ENCODE data around the gene ZSCAN22.

Gene ZSCAN22

GRCh38 chr19:58355908-58356765 lies 29.3 kb downstream of the ZSCAN22 start:
- Histone ChIP-seq H3K27me3 (no peaks in the 10 kb centered on the region), H3K36me3 (peaks cover 2% of the 10 kb centered on the region; the same call in 1 of the 2 replicates), H3K9me3 (no peaks in the 10 kb centered on the region), H3K4me1 (no peaks in the 10 kb centered on the region), H3K4me3 (ENCODE audit: low read depth, low read length) (no peak overlapping the region)
- DNase-seq = no peak
- TF ChIP-seq, protein P1, sequence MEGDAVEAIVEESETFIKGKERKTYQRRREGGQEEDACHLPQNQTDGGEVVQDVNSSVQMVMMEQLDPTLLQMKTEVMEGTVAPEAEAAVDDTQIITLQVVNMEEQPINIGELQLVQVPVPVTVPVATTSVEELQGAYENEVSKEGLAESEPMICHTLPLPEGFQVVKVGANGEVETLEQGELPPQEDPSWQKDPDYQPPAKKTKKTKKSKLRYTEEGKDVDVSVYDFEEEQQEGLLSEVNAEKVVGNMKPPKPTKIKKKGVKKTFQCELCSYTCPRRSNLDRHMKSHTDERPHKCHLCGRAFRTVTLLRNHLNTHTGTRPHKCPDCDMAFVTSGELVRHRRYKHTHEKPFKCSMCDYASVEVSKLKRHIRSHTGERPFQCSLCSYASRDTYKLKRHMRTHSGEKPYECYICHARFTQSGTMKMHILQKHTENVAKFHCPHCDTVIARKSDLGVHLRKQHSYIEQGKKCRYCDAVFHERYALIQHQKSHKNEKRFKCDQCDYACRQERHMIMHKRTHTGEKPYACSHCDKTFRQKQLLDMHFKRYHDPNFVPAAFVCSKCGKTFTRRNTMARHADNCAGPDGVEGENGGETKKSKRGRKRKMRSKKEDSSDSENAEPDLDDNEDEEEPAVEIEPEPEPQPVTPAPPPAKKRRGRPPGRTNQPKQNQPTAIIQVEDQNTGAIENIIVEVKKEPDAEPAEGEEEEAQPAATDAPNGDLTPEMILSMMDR (IDR thresholded peaks at IDR 0.05; ENCODE audit: low read depth, low read length) = no peak

- no peaks in the 10 kb centered on the region for H3K36me3 ChIP-seq
- TF ChIP-seq, protein P1 (IDR thresholded peaks at IDR 0.05; ENCODE audit: low read depth, low read length) = no peak
- no peaks in the 10 kb centered on the region for H3K27me3 ChIP-seq
- no peak overlapping the region for H3K4me3 ChIP-seq (ENCODE audit: low read depth, low read length)
- no peaks in the 10 kb centered on the region for H3K4me1 ChIP-seq
- H3K9me3 ChIP-seq = no peaks in the 10 kb centered on the region
- no peak for DNase-seq
Observed at GRCh38 chr19:58356766-58357480, 30.1 kb downstream of the ZSCAN22 start.

GRCh38 chr19:58357481-58358145 lies 30.8 kb downstream of the ZSCAN22 start:
- Histone ChIP-seq H3K9me3 (no peaks in the 10 kb centered on the region), H3K4me3 (ENCODE audit: low read depth, low read length) (no peak overlapping the region), H3K27me3 (no peaks in the 10 kb centered on the region), H3K36me3 (no peaks in the 10 kb centered on the region), H3K4me1 (no peaks in the 10 kb centered on the region)
- no peak for DNase-seq
- TF ChIP-seq, protein P1 (IDR thresholded peaks at IDR 0.05; ENCODE audit: low read depth, low read length) = no peak

- peak overlapping the region; percentile 91 for H3K4me3 ChIP-seq (ENCODE audit: low read depth, low read length)
- DNase-seq = peak; percentile 56
- TF ChIP-seq, protein P1 (IDR thresholded peaks at IDR 0.05; ENCODE audit: low read depth, low read length) = no peak
- H3K36me3 ChIP-seq = no peaks in the 10 kb centered on the region
- H3K9me3 ChIP-seq = no peaks in the 10 kb centered on the region
- H3K4me1 ChIP-seq = no peaks in the 10 kb centered on the region
- H3K27me3 ChIP-seq = no peaks in the 10 kb centered on the region
Observed at GRCh38 chr19:58361900-58362271, 35.1 kb downstream of the ZSCAN22 start.

DNA sequence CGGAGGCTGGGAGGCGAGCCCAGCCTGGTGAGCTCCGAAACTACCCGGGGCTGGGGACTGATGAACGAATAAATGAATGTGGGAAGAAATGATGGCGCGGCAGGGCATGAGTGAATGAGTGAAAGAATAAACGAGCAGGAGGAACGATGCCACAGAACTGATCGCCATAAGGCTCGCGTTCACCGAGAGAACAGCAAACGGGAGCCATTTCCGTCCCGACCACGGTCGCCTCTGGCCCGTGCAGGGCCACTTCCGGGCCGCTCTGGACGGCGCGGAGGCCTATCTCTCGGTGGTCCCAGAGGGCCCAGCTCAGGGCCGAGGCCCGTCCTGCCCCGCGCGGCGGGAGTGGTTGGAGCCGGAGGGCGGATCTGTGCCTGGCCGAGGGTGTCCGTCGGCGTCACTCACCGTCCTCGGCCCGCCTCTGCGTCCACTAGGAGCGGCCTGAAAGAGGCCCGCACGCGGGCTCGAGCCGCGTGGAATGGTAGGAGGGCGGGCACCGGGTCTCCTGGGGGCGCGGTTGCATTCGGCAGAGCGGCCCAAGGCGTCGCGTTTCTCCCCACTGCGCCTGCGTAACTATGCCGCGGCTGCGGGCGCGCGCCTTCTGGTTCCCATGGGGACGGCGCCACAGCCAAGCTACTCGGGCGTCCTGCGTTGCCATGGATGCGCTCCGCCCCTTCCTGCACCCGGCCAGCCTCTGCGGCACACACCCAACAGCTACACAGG lies 35.6 kb downstream of the ZSCAN22 start, which contains the start of gene ZNF497:
Gene ZNF497 (minus strand): TSS at position 480 of the 723 bp plus-strand sequence. CDS start 5,116 bp downstream, outside the sequence.
- H3K4me3 ChIP-seq (ENCODE audit: low read depth, low read length) = peak within 1 kb of the TSS; percentile 91
- no peaks in the 10 kb centered on the region for H3K36me3 ChIP-seq
- H3K9me3 ChIP-seq = no peaks in the 10 kb centered on the region
- H3K27me3 ChIP-seq = no peaks in the 10 kb centered on the region
- DNase-seq = peak; percentile 97
- TF ChIP-seq, protein P1 (IDR thresholded peaks at IDR 0.05; ENCODE audit: low read depth, low read length) = no peak
- H3K4me1 ChIP-seq = no peaks in the 10 kb centered on the region

Measured in BE2C (cell line).